HG03354 (cell line): ENCODE measurements around the gene SLC41A3.

ENCODE experiments used
- ATAC-seq: cut with Tn5 transposase; IDR thresholded peaks from one replicate; pipeline ENCODE4 v1.9.1; 2021; ENCODE audit warnings: mild to moderate bottlenecking; ENCODE audit not compliant: unreplicated experiment, poor library complexity, severe bottlenecking

The SLC41A3 gene

GRCh38 chr3:126121632-126122031, 37.7 kb upstream of the SLC41A3 start:
- ATAC-seq = no peak

GRCh38 chr3:126121074-126121473, 37.1 kb upstream of the SLC41A3 start:
- ATAC-seq = no peak

GRCh38 chr3:126119976-126120375, 36.1 kb upstream of the SLC41A3 start:
- no peak for ATAC-seq

- ATAC-seq = no peak
Observed at GRCh38 chr3:126119008-126119675, 35.2 kb upstream of the SLC41A3 start.

- no peak for ATAC-seq
Observed at GRCh38 chr3:126118591-126118990, 34.7 kb upstream of the SLC41A3 start.

- ATAC-seq = no peak
Observed at GRCh38 chr3:126117786-126118185, 33.9 kb upstream of the SLC41A3 start.

GRCh38 chr3:126117212-126117611, 33.3 kb upstream of the SLC41A3 start:
- ATAC-seq = no peak

GRCh38 chr3:126116526-126116925, 32.6 kb upstream of the SLC41A3 start:
- no peak for ATAC-seq

GRCh38 chr3:126114443-126115386, 30.8 kb upstream of the SLC41A3 start:
- ATAC-seq = no peak

- ATAC-seq = peak; percentile 56
Observed at GRCh38 chr3:126113733-126114442, 30.0 kb upstream of the SLC41A3 start.

GRCh38 chr3:126113238-126113555, 29.3 kb upstream of the SLC41A3 start:
- no peak for ATAC-seq

GRCh38 chr3:126112531-126113237, 28.8 kb upstream of the SLC41A3 start:
- no peak for ATAC-seq

- ATAC-seq = no peak
Observed at GRCh38 chr3:126111566-126112475, 27.9 kb upstream of the SLC41A3 start.

- no peak for ATAC-seq
Observed at GRCh38 chr3:126111126-126111551, 27.2 kb upstream of the SLC41A3 start.

- ATAC-seq = no peak
Observed at GRCh38 chr3:126110431-126111125, 26.7 kb upstream of the SLC41A3 start.

- no peak for ATAC-seq
Observed at GRCh38 chr3:126109880-126110235, 25.9 kb upstream of the SLC41A3 start.

GRCh38 chr3:126109146-126109879, 25.4 kb upstream of the SLC41A3 start:
- no peak for ATAC-seq

GRCh38 chr3:126108676-126109050, 24.7 kb upstream of the SLC41A3 start:
- ATAC-seq = no peak
